ENCODE results near the gene HDAC9.

Gene HDAC9

DNA sequence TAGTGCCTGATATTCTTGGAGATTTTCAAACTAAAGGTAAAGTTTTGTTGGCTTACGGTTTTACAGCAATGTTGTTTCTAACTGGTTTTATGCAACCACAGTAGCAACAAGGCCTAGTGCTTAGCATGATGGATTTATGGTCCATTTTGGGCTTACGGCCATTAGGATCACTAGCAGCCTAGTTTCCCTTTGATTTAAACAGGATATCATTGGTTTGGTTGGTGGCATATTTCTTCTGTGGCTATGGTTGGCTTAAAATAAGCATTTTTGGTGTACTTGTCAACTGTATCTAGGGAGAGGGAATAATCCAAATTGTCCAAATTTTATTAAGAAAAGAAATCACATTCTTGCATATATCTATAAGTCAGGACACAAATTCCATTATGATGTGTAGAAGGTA, 194.0 kb downstream of the HDAC9 start:
- no peaks in the 10 kb centered on the region for H3K36me3 ChIP-seq (replicated peaks; ENCODE audit: low read depth, low read length)
- H3K4me1 ChIP-seq (ENCODE audit: low read length): no peaks in the 10 kb centered on the region
- H3K27ac ChIP-seq (ENCODE audit: low read length): no peak overlapping the region
- H3K79me2 ChIP-seq (ENCODE audit: low read length): no peaks in the 10 kb centered on the region
- no peak overlapping the region for H3K4me2 ChIP-seq (ENCODE audit: low read length)
- H4K20me1 ChIP-seq (ENCODE audit: insufficient read depth, low read length): no peaks in the 10 kb centered on the region
- no peak overlapping the region for H2AFZ ChIP-seq (ENCODE audit: low read depth, low read length)
- TF ChIP-seq, protein P1, sequence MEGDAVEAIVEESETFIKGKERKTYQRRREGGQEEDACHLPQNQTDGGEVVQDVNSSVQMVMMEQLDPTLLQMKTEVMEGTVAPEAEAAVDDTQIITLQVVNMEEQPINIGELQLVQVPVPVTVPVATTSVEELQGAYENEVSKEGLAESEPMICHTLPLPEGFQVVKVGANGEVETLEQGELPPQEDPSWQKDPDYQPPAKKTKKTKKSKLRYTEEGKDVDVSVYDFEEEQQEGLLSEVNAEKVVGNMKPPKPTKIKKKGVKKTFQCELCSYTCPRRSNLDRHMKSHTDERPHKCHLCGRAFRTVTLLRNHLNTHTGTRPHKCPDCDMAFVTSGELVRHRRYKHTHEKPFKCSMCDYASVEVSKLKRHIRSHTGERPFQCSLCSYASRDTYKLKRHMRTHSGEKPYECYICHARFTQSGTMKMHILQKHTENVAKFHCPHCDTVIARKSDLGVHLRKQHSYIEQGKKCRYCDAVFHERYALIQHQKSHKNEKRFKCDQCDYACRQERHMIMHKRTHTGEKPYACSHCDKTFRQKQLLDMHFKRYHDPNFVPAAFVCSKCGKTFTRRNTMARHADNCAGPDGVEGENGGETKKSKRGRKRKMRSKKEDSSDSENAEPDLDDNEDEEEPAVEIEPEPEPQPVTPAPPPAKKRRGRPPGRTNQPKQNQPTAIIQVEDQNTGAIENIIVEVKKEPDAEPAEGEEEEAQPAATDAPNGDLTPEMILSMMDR (IDR thresholded peaks at IDR 0.05; ENCODE audit: low read depth, low read length): no peak
- TF ChIP-seq EZH2phosphoT487 (IDR thresholded peaks at IDR 0.05; ENCODE audit: low read depth): no peak
- H3K27me3 ChIP-seq (ENCODE audit: low read depth, low read length): no peaks in the 10 kb centered on the region
- H3K9me3 ChIP-seq (ENCODE audit: insufficient read depth, low read length): no peaks in the 10 kb centered on the region
- H3K9ac ChIP-seq (ENCODE audit: low read length): no peak overlapping the region
- no peak overlapping the region for H3K4me3 ChIP-seq (ENCODE audit: low read length)

DNA sequence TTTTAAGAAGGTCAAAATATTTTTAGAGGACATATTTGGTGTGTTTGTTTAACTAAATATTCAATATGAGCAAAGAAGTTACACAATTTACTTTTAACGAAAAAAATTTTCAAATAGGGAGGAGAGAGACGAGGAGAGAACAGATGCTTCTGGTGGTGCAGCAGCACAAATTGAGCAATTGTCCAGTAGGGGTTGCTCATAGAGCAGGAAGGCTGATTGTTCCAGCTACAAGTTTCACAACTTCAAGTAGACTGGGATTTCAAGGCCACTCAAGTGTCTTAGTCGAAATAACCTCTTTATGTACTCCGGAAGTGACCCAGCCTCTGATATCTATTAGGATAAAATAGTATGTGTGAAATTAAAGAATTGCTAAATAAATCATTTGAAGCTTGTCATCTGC, 197.9 kb downstream of the HDAC9 start:
- Histone ChIP-seq H3K9me3 (ENCODE audit: insufficient read depth, low read length) (no peaks in the 10 kb centered on the region), H3K36me3 (replicated peaks; ENCODE audit: low read depth, low read length) (no peaks in the 10 kb centered on the region), H2AFZ (ENCODE audit: low read depth, low read length) (no peak overlapping the region), H3K27ac (ENCODE audit: low read length) (no peak overlapping the region), H3K4me1 (ENCODE audit: low read length) (no peaks in the 10 kb centered on the region), H3K4me2 (ENCODE audit: low read length) (no peak overlapping the region), H3K9ac (ENCODE audit: low read length) (no peak overlapping the region), H4K20me1 (ENCODE audit: insufficient read depth, low read length) (no peaks in the 10 kb centered on the region), H3K79me2 (ENCODE audit: low read length) (no peaks in the 10 kb centered on the region), H3K4me3 (ENCODE audit: low read length) (no peak overlapping the region), H3K27me3 (ENCODE audit: low read depth, low read length) (no peaks in the 10 kb centered on the region)
- TF ChIP-seq, protein P1 (IDR thresholded peaks at IDR 0.05; ENCODE audit: low read depth, low read length): peak; percentile 54
- TF ChIP-seq EZH2phosphoT487 (IDR thresholded peaks at IDR 0.05; ENCODE audit: low read depth): no peak

DNA sequence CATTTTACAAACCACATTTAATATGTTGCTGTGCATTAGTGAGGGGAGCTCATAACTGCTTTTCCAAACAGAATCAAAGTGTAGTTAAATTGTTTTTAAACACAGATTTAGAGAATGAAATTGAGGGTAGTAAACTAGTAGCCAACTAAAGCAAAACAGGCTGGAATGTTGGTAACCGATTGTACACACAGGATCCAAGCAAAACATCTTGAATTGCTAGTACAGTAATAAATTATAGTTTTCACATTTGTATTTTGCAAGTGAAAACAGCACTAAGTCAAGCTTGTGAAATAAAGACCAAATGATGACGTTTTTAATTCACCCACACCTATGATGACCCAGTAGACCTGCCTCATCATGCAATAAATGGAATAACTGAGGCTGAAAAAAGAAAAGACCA, 198.3 kb downstream of the HDAC9 start:
- no peak overlapping the region for H3K9ac ChIP-seq (ENCODE audit: low read length)
- no peaks in the 10 kb centered on the region for H3K36me3 ChIP-seq (replicated peaks; ENCODE audit: low read depth, low read length)
- H2AFZ ChIP-seq (ENCODE audit: low read depth, low read length): no peak overlapping the region
- no peaks in the 10 kb centered on the region for H3K9me3 ChIP-seq (ENCODE audit: insufficient read depth, low read length)
- no peaks in the 10 kb centered on the region for H3K79me2 ChIP-seq (ENCODE audit: low read length)
- no peaks in the 10 kb centered on the region for H3K27me3 ChIP-seq (ENCODE audit: low read depth, low read length)
- no peaks in the 10 kb centered on the region for H3K4me1 ChIP-seq (ENCODE audit: low read length)
- H4K20me1 ChIP-seq (ENCODE audit: insufficient read depth, low read length): no peaks in the 10 kb centered on the region
- H3K27ac ChIP-seq (ENCODE audit: low read length): no peak overlapping the region
- no peak overlapping the region for H3K4me2 ChIP-seq (ENCODE audit: low read length)
- TF ChIP-seq EZH2phosphoT487 (IDR thresholded peaks at IDR 0.05; ENCODE audit: low read depth): no peak
- TF ChIP-seq, protein P1 (IDR thresholded peaks at IDR 0.05; ENCODE audit: low read depth, low read length): no peak
- H3K4me3 ChIP-seq (ENCODE audit: low read length): no peak overlapping the region

DNA sequence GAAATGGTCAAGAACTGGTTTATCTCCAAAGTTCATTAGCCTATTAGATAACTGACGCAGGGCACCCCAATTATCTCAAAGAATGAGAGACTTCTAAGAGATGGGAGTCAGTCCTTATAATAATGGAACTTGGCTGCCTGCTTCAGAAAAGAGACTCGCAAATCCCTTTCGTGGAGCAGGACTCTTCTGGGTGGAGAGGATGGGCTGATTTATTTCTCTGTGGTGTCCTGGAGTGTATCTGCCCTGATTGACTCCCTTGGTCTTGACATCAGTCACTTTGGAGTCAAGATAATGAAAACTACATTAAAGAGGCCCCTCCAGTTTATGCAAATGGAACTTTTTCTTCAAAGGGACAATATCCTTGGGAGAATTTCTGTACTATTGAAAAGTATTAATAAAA, 198.9 kb downstream of the HDAC9 start:
- no peaks in the 10 kb centered on the region for H3K9me3 ChIP-seq (ENCODE audit: insufficient read depth, low read length)
- H3K27ac ChIP-seq (ENCODE audit: low read length): no peak overlapping the region
- H3K4me1 ChIP-seq (ENCODE audit: low read length): no peaks in the 10 kb centered on the region
- no peak for TF ChIP-seq EZH2phosphoT487 (IDR thresholded peaks at IDR 0.05; ENCODE audit: low read depth)
- H3K4me3 ChIP-seq (ENCODE audit: low read length): no peak overlapping the region
- no peak overlapping the region for H3K4me2 ChIP-seq (ENCODE audit: low read length)
- H2AFZ ChIP-seq (ENCODE audit: low read depth, low read length): no peak overlapping the region
- no peak overlapping the region for H3K9ac ChIP-seq (ENCODE audit: low read length)
- no peaks in the 10 kb centered on the region for H3K36me3 ChIP-seq (replicated peaks; ENCODE audit: low read depth, low read length)
- no peaks in the 10 kb centered on the region for H4K20me1 ChIP-seq (ENCODE audit: insufficient read depth, low read length)
- H3K79me2 ChIP-seq (ENCODE audit: low read length): no peaks in the 10 kb centered on the region
- H3K27me3 ChIP-seq (ENCODE audit: low read depth, low read length): no peaks in the 10 kb centered on the region

DNA sequence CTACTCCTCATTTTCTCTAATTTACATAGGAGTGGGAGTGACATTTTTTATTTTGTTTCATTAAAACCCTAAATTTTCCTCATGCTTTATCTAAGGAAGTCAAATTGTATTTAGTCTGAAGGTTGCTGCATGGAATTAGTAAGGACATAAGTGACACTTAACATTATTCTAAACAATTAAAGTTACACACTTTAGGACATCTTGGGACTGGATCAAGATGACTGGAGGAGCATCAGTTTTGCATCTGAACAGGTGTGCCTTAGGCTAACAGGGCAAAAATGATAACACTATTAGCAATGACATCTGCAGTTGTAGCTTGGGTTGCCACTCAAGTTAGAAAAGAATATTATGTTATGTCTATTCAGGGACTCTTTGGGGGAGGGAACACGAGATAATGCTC, 199.4 kb downstream of the HDAC9 start:
- Histone ChIP-seq H3K36me3 (replicated peaks; ENCODE audit: low read depth, low read length) (no peaks in the 10 kb centered on the region), H2AFZ (ENCODE audit: low read depth, low read length) (no peak overlapping the region), H3K4me2 (ENCODE audit: low read length) (no peak overlapping the region), H3K9me3 (ENCODE audit: insufficient read depth, low read length) (no peaks in the 10 kb centered on the region), H3K27ac (ENCODE audit: low read length) (no peak overlapping the region), H3K27me3 (ENCODE audit: low read depth, low read length) (no peaks in the 10 kb centered on the region), H3K4me1 (ENCODE audit: low read length) (no peaks in the 10 kb centered on the region), H3K4me3 (ENCODE audit: low read length) (no peak overlapping the region), H4K20me1 (ENCODE audit: insufficient read depth, low read length) (no peaks in the 10 kb centered on the region), H3K79me2 (ENCODE audit: low read length) (no peaks in the 10 kb centered on the region), H3K9ac (ENCODE audit: low read length) (no peak overlapping the region)
- TF ChIP-seq, protein P1 (IDR thresholded peaks at IDR 0.05; ENCODE audit: low read depth, low read length): no peak
- TF ChIP-seq EZH2phosphoT487 (IDR thresholded peaks at IDR 0.05; ENCODE audit: low read depth): no peak

All from OCI-LY3 (cell line).